ENCODE results near the gene CCDC14. TPM values are rescaled to one million over a fixed set of nuclear protein-coding genes. Genes with fewer than 3 reads are reported as not detected.
A peak's percentile ranks its signal among the peaks of the same experiment; 100 is the strongest.

CCDC14 gene
- total RNA-seq, 1 experiment from 2014 or later = 23.8 TPM

- no peak overlapping the region for H3K27ac Mint-ChIP-seq (ENCODE audit: low read depth, unreplicated experiment)
- intact Hi-C loops (cut with micrococcal nuclease) = no loop called here
- CTCF ChIA-PET = no interaction called here
- H3K4me1 Mint-ChIP-seq (ENCODE audit: insufficient read depth, unreplicated experiment) = no peaks in the 10 kb centered on the region
- TF ChIP-seq CTCF (IDR thresholded peaks at IDR 0.05; ENCODE audit: unreplicated experiment) = no peak
- H3K4me3 Mint-ChIP-seq (ENCODE audit: unreplicated experiment) = no peak overlapping the region
- H3K36me3 Mint-ChIP-seq (ENCODE audit: insufficient read depth, unreplicated experiment) = no peaks in the 10 kb centered on the region
- no peak for DNase-seq (ENCODE audit: unreplicated experiment)
- peaks cover 12% of the 10 kb centered on the region for H3K27me3 Mint-ChIP-seq (ENCODE audit: insufficient read depth, unreplicated experiment)
- POLR2A ChIA-PET = no interaction called here
- H3K9me3 Mint-ChIP-seq (ENCODE audit: unreplicated experiment) = no peaks in the 10 kb centered on the region
- BruUV-seq (replicated peaks) = no TSS peak
Measured at GRCh38 chr3:123876858-123877257, 84.2 kb downstream of the CCDC14 start.

- CTCF ChIA-PET = interaction anchor here (0.6 to 1.0 kb wide), 2 partner anchors 9 to 655 kb away, joined by 3 to 4 read pairs; no protein-coding TSS in a partner anchor
- POLR2A ChIA-PET = no interaction called here
- Mint-ChIP-seq H3K36me3 (ENCODE audit: insufficient read depth, unreplicated experiment) (no peaks in the 10 kb centered on the region), H3K9me3 (ENCODE audit: unreplicated experiment) (peaks cover 7% of the 10 kb centered on the region), H3K4me1 (ENCODE audit: insufficient read depth, unreplicated experiment) (peaks cover 5% of the 10 kb centered on the region), H3K27ac (ENCODE audit: low read depth, unreplicated experiment) (no peak overlapping the region), H3K27me3 (ENCODE audit: insufficient read depth, unreplicated experiment) (peaks cover 12% of the 10 kb centered on the region), H3K4me3 (ENCODE audit: unreplicated experiment) (no peak overlapping the region)
- intact Hi-C loops (cut with micrococcal nuclease) = no loop called here
- BruUV-seq (replicated peaks) = no TSS peak
- TF ChIP-seq CTCF (IDR thresholded peaks at IDR 0.05; ENCODE audit: unreplicated experiment) = no peak
- DNase-seq (ENCODE audit: unreplicated experiment) = no peak
Measured at GRCh38 chr3:123872621-123873020, 88.4 kb downstream of the CCDC14 start.

GRCh38 chr3:123871946-123872345 is 89.1 kb downstream of the CCDC14 start:
- CTCF ChIA-PET = interaction anchor here (1.0 kb wide), 1 partner anchor 9 kb away, joined by 4 read pairs; no protein-coding TSS in a partner anchor
- Mint-ChIP-seq H3K36me3 (ENCODE audit: insufficient read depth, unreplicated experiment) (no peaks in the 10 kb centered on the region), H3K4me3 (ENCODE audit: unreplicated experiment) (no peak overlapping the region)

GRCh38 chr3:123870033-123870432 is 91.0 kb downstream of the CCDC14 start:
- CTCF ChIA-PET = interaction anchor here (0.5 to 0.6 kb wide), 2 partner anchors 99 to 163 kb away, joined by 3 read pairs; partner anchors contain the start of gene KALRN
- no peak overlapping the region for H3K27ac Mint-ChIP-seq (ENCODE audit: low read depth, unreplicated experiment)
- H3K4me1 Mint-ChIP-seq (ENCODE audit: insufficient read depth, unreplicated experiment) = peaks cover 5% of the 10 kb centered on the region
- no peak for TF ChIP-seq CTCF (IDR thresholded peaks at IDR 0.05; ENCODE audit: unreplicated experiment)
- peaks cover 12% of the 10 kb centered on the region for H3K27me3 Mint-ChIP-seq (ENCODE audit: insufficient read depth, unreplicated experiment)
- no TSS peak for BruUV-seq (replicated peaks)
- POLR2A ChIA-PET = no interaction called here
- H3K36me3 Mint-ChIP-seq (ENCODE audit: insufficient read depth, unreplicated experiment) = no peaks in the 10 kb centered on the region
- peak; percentile 32 for DNase-seq (ENCODE audit: unreplicated experiment)
- H3K9me3 Mint-ChIP-seq (ENCODE audit: unreplicated experiment) = peaks cover 7% of the 10 kb centered on the region
- intact Hi-C loops (cut with micrococcal nuclease) = no loop called here
- H3K4me3 Mint-ChIP-seq (ENCODE audit: unreplicated experiment) = no peak overlapping the region

More at GRCh38 chr3:123871946-123872345, 89.1 kb downstream of the CCDC14 start:
- peaks cover 5% of the 10 kb centered on the region for H3K4me1 Mint-ChIP-seq (ENCODE audit: insufficient read depth, unreplicated experiment)
- H3K9me3 Mint-ChIP-seq (ENCODE audit: unreplicated experiment) = peaks cover 7% of the 10 kb centered on the region
- BruUV-seq (replicated peaks) = no TSS peak
- intact Hi-C loops (cut with micrococcal nuclease) = no loop called here
- no peak overlapping the region for H3K27ac Mint-ChIP-seq (ENCODE audit: low read depth, unreplicated experiment)
- peaks cover 12% of the 10 kb centered on the region for H3K27me3 Mint-ChIP-seq (ENCODE audit: insufficient read depth, unreplicated experiment)
- no peak for TF ChIP-seq CTCF (IDR thresholded peaks at IDR 0.05; ENCODE audit: unreplicated experiment)
- POLR2A ChIA-PET = no interaction called here
- DNase-seq (ENCODE audit: unreplicated experiment) = peak; percentile 48
